Measurements from ENCODE around the gene CEBPE.
A peak's percentile ranks its signal among the peaks of the same experiment; 100 is the strongest.

Gene CEBPE

GRCh38 chr14:23076785-23077408, 42.2 kb downstream of the CEBPE start:
- no peak for DNase-seq (ENCODE audit: low spot score)

- no peak for DNase-seq (ENCODE audit: low spot score)
Measured at GRCh38 chr14:23074906-23075305, 44.1 kb downstream of the CEBPE start.

- DNase-seq (ENCODE audit: low spot score): no peak
Measured at GRCh38 chr14:23071921-23072539, 47.0 kb downstream of the CEBPE start.

GRCh38 chr14:23071244-23071920, 47.7 kb downstream of the CEBPE start:
- peak; percentile 92 for DNase-seq (ENCODE audit: low spot score)

- DNase-seq (ENCODE audit: low spot score): no peak
Measured at GRCh38 chr14:23070262-23071129, 48.6 kb downstream of the CEBPE start.

- DNase-seq (ENCODE audit: low spot score): no peak
Measured at GRCh38 chr14:23069413-23069806, 49.6 kb downstream of the CEBPE start.

GRCh38 chr14:23068789-23069412, 50.2 kb downstream of the CEBPE start:
- peak; percentile 86 for DNase-seq (ENCODE audit: low spot score)

- no peak for DNase-seq (ENCODE audit: low spot score)
Measured at GRCh38 chr14:23067847-23068788, 50.9 kb downstream of the CEBPE start.

All from D341Med (cell line).